ENCODE results near the gene SH3GLB1.

GRCh38 chr1:86762336-86762735 is 58.0 kb downstream of the SH3GLB1 start:
- TF ChIP-seq CTCF (IDR thresholded peaks at IDR 0.05; ENCODE audit: insufficient read depth, low read length) (no peak), REST (IDR thresholded peaks at IDR 0.05; ENCODE audit: insufficient replicate concordance, low read depth) (no peak), POLR2AphosphoS5 (IDR thresholded peaks at IDR 0.05; ENCODE audit: low read depth) (no peak), GABPA (IDR thresholded peaks at IDR 0.05; ENCODE audit: low read depth) (no peak)

All from HL-60 (cell line).